ENCODE measurements around the gene DERA.

DNA sequence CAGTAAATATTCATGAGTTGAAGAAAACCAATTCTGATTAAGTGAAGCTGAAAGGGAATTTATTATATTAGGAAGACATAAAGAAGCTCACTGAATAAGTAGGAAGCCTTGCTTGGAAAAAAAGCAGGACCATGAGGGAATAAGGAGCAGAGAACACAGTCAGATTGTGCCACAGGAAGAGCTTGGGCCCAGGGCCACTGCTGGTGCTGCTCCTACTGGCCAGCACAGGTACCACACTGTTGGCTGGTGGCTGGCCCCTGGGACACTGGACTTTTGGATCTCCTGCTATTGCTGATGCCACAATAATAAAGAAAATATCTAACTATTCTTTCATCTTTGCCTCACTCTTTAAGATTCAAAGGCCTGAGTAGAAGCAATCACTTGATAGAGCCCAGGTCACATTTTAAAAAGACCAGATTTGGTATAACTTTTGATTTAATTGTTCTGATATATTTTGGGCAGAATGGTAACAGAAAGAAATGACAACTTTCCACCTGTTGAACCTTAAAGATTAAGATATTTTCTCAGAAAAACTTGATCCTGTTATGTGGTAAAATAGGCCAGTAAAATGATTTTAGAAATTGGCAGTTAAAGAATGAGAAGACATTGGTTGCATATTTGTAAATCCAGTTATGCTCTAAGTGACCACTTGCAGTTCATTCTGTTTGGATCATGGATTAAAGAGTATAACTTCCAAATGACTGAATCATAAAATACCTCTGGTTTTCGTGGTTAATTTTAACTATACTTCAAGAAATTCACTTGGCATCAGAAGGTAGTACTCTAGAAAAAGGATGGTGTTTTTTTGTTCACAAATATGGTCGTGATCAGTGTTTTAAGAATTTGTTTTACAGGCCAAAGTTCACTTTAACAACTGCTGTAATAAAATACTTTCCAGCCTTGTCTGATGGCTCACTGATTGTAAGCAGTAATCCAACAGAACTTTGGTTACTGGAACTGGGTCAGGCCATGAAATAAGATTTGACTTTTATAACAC, 68.3 kb downstream of the DERA start:
- TF ChIP-seq, protein P1, sequence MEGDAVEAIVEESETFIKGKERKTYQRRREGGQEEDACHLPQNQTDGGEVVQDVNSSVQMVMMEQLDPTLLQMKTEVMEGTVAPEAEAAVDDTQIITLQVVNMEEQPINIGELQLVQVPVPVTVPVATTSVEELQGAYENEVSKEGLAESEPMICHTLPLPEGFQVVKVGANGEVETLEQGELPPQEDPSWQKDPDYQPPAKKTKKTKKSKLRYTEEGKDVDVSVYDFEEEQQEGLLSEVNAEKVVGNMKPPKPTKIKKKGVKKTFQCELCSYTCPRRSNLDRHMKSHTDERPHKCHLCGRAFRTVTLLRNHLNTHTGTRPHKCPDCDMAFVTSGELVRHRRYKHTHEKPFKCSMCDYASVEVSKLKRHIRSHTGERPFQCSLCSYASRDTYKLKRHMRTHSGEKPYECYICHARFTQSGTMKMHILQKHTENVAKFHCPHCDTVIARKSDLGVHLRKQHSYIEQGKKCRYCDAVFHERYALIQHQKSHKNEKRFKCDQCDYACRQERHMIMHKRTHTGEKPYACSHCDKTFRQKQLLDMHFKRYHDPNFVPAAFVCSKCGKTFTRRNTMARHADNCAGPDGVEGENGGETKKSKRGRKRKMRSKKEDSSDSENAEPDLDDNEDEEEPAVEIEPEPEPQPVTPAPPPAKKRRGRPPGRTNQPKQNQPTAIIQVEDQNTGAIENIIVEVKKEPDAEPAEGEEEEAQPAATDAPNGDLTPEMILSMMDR (conservative IDR thresholded peaks at IDR 0.05 in 1 of 2, IDR thresholded peaks at IDR 0.05 in 1 of 2; ENCODE audit: low read depth in 1 of 2, low read length in 2 of 2) = peak; percentile 48 to 61
- TF ChIP-seq EZH2 (IDR thresholded peaks at IDR 0.05; ENCODE audit: low read length, missing control alignments) = no peak

All from fibroblast of lung (primary cell).